Measurements from ENCODE around the gene BTG1.
"Not testable (repeated sequence)": the region's sequence is repeated elsewhere in the genome, so short reads cannot be mapped to it uniquely, and the experiment has no call there.

BTG1 gene

DNA sequence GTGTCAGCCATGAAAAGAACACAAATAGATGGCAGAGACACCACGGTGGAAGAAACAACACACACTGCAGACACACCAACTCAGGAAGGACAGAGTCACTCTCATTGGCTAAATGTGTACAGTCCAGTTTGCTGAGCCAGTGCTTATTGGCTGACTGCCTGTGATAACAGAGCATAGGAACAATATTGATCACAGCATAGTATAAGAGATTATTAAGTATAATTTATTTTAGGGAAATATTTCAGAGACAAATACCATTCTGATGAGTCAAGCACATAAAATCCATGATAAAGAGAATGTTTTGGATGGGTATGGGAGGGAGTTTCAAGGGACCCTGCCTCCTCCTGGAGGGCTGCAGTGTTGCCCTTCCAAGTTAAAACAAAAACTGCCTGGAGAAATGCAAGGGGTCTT is 50.9 kb downstream of the BTG1 start:
- no peak for FAIRE-seq

- FAIRE-seq = not testable (repeated sequence)
Measured at GRCh38 chr12:92094301-92094700, 51.3 kb downstream of the BTG1 start.
